DMS53 (cell line): Measurements from ENCODE around the gene SOWAHC.
"Not testable (repeated sequence)": the region's sequence is repeated elsewhere in the genome, so short reads cannot be mapped to it uniquely, and the experiment has no call there.

Source experiments
- DNase-seq: peaks from one replicate; lab custom pipeline; 2025; lab: John Stamatoyannopoulos, UW

SOWAHC gene

GRCh38 chr2:109613922-109614714 lies at the start of gene SOWAHC, which contains the start of gene SEPTIN10:
Gene SOWAHC (plus strand): TSS chr2:109614364. CDS start chr2:109614490, 126 bp downstream.
Gene SEPTIN10 (minus strand): TSS chr2:109613966. CDS start chr2:109613827, 139 bp downstream.
- DNase-seq, result peak; percentile 98

- no peak for DNase-seq
Observed at GRCh38 chr2:109575373-109575772, 38.8 kb upstream of the SOWAHC start.

- not testable (repeated sequence) for DNase-seq
Observed at GRCh38 chr2:109577630-109578029, 36.5 kb upstream of the SOWAHC start.

- DNase-seq, result no peak
Observed at GRCh38 chr2:109582928-109583895, 31.0 kb upstream of the SOWAHC start.

- DNase-seq, result no peak
Observed at GRCh38 chr2:109586687-109587086, 27.5 kb upstream of the SOWAHC start.

GRCh38 chr2:109591206-109591605 lies 23.0 kb upstream of the SOWAHC start:
- DNase-seq, result no peak

- DNase-seq, result no peak
Observed at GRCh38 chr2:109592905-109593304, 21.3 kb upstream of the SOWAHC start.

- no peak for DNase-seq
Observed at GRCh38 chr2:109594246-109594885, 19.8 kb upstream of the SOWAHC start.

GRCh38 chr2:109595644-109596043 lies 18.5 kb upstream of the SOWAHC start:
- DNase-seq, result no peak

GRCh38 chr2:109597283-109597682 lies 16.9 kb upstream of the SOWAHC start:
- DNase-seq, result no peak

- DNase-seq, result no peak
Observed at GRCh38 chr2:109601783-109602182, 12.4 kb upstream of the SOWAHC start.

- no peak for DNase-seq
Observed at GRCh38 chr2:109602617-109603188, 11.5 kb upstream of the SOWAHC start.

GRCh38 chr2:109604597-109604996 lies 9.6 kb upstream of the SOWAHC start:
- no peak for DNase-seq

- DNase-seq, result no peak
Observed at GRCh38 chr2:109607766-109608165, 6.4 kb upstream of the SOWAHC start.

GRCh38 chr2:109609352-109610024 lies 4.7 kb upstream of the SOWAHC start:
- no peak for DNase-seq

- DNase-seq, result peak; percentile 62
Observed at GRCh38 chr2:109611467-109612095, 2.6 kb upstream of the SOWAHC start.

- peak; percentile 78 for DNase-seq
Observed at GRCh38 chr2:109613081-109613921, 863 bp upstream of the SOWAHC start.

- peak; percentile 72 for DNase-seq
Observed at GRCh38 chr2:109614715-109615636, 812 bp downstream of the SOWAHC start.
